ENCODE results near the gene JPH2.

DNA sequence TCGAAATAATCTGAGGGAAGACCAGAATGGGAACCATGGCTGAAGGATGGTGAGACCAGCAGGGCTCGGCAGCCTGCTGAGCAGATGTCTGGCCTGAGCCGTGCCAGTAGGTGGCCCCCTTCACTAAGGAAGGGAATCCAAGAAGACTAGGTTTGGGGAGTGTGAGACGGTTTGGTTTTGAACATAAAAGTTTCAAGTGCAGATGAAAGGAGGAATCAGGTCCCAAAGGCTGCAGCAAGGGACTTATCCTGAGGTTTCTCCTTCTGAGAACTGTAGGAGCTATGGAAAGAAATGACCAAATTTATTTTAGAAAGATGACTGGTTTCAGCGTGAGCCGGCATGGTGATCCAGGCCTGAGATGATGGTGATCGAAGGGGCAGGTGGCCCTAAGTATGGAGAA, 28.1 kb upstream of the JPH2 start:
- TF ChIP-seq POLR2A (IDR thresholded peaks at IDR 0.05), result no peak
- no peak for TF ChIP-seq POLR2AphosphoS5 (IDR thresholded peaks at IDR 0.05)
